Ishikawa (cell line): ENCODE results near the gene METTL13.

Source experiments
- CEBPB ChIP-seq: IDR thresholded peaks from 2 replicates; pipeline ENCODE4 v1.6.1; 2012
- CREB1 ChIP-seq: IDR thresholded peaks from 2 replicates; pipeline ENCODE4 v1.6.1; 2012; ENCODE audit warnings: low read depth
- EGR1 ChIP-seq: IDR thresholded peaks from 2 replicates; pipeline ENCODE4 v1.6.1; 2012
- EP300 ChIP-seq: IDR thresholded peaks from 2 replicates; pipeline ENCODE4 v1.6.1; 2012; ENCODE audit warnings: borderline replicate concordance
- FOXM1 ChIP-seq: IDR thresholded peaks from 2 replicates; pipeline ENCODE4 v1.6.1; 2012; ENCODE audit warnings: low read depth, borderline replicate concordance
- MAX ChIP-seq: IDR thresholded peaks from 2 replicates; pipeline ENCODE4 v1.6.1; 2012
- NFIC ChIP-seq: IDR thresholded peaks from 2 replicates; pipeline ENCODE4 v1.6.1; 2012
- RAD21 ChIP-seq: IDR thresholded peaks from 2 replicates; pipeline ENCODE4 v1.6.1; 2012; ENCODE audit warnings: low read depth
- REST ChIP-seq: IDR thresholded peaks from 2 replicates; pipeline ENCODE4 v1.6.1; 2012; ENCODE audit warnings: low read depth, mild to moderate bottlenecking
- TAF1 ChIP-seq: IDR thresholded peaks from 2 replicates; pipeline ENCODE4 v1.6.1; 2012; ENCODE audit warnings: low read depth, mild to moderate bottlenecking
- TCF12 ChIP-seq: IDR thresholded peaks from 2 replicates; pipeline ENCODE4 v1.6.1; 2012; ENCODE audit warnings: low read depth
- TEAD4 ChIP-seq: IDR thresholded peaks from 2 replicates; pipeline ENCODE4 v1.6.1; 2012
- USF1 ChIP-seq: IDR thresholded peaks from 2 replicates; pipeline ENCODE4 v1.6.1; 2012
- YY1 ChIP-seq: IDR thresholded peaks from 2 replicates; pipeline ENCODE4 v1.6.1; 2012; ENCODE audit warnings: low read depth
- ZBTB7A ChIP-seq: IDR thresholded peaks from 2 replicates; pipeline ENCODE4 v1.6.1; 2012; ENCODE audit warnings: low read depth

Gene METTL13

GRCh38 chr1:171742577-171742922 is 38.9 kb upstream of the METTL13 start:
- TF ChIP-seq TAF1 (no peak), REST (no peak), TCF12 (no peak), TEAD4 (no peak), CEBPB (no peak), MAX (no peak), ZBTB7A (no peak), USF1 (no peak), CREB1 (no peak), RAD21 (no peak), EP300 (no peak)

DNA sequence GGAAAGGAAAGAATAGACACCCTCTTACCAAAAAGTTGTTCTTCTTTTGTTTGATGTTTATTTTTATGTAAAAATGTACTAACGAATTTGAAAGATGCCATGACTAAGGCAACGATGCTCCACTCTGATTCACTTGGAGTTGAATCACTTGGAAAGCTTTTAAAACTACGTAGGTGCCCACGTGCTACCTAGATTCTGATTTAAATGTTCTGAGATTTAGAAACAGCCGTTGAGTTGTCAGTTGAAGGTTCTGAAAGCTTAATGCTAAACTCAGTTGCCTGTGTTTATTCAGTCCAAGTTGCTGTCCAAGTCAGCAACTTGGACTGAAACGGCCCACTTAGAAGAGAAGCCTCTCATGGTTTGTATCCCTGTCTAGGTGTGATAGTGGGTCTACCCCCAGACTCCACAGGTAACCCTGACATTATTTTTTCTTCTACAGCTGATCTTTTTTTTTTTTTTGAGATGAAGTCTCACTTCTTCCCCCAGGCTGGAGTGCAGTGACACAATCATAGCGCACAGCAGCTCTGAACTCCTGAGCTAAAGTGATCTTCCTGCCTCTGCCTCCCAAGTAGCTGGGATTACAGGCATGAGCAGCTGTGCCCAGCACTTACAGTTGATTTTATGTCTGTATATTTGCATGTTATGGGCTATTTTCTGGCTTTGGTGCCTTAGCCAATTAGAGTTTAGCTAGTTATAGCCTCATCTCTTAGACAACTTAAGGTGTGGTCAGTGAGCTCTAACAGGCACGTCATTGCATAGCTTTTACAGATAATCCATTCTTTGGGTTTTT is 38.2 kb upstream of the METTL13 start:
- no peak for TF ChIP-seq MAX
- no peak for TF ChIP-seq TEAD4
- TF ChIP-seq TAF1 = no peak
- no peak for TF ChIP-seq EP300
- TF ChIP-seq EGR1 = no peak
- TF ChIP-seq ZBTB7A = no peak
- TF ChIP-seq TCF12 = no peak
- TF ChIP-seq FOXM1 = no peak
- TF ChIP-seq CEBPB = no peak
- TF ChIP-seq RAD21 = no peak
- no peak for TF ChIP-seq CREB1

GRCh38 chr1:171744986-171745385 is 36.5 kb upstream of the METTL13 start:
- TF ChIP-seq USF1 = no peak
- TF ChIP-seq REST = no peak
- TF ChIP-seq YY1 = no peak
- no peak for TF ChIP-seq CEBPB
- TF ChIP-seq CREB1 = no peak
- TF ChIP-seq MAX = no peak
- no peak for TF ChIP-seq EP300
- no peak for TF ChIP-seq EGR1

- TF ChIP-seq EGR1 (no peak), NFIC (no peak), YY1 (no peak), CEBPB (no peak), MAX (no peak), TEAD4 (no peak), REST (no peak), FOXM1 (no peak), CREB1 (no peak)
Observed at GRCh38 chr1:171748651-171749050, 32.8 kb upstream of the METTL13 start.
